DMS153 treated with DMSO at 0.1 percent for 48 hours (cell line): ENCODE results near the gene NR3C1.

Experiments
- DNase-seq: peaks from one replicate; lab custom pipeline; 2025; ENCODE audit not compliant: unreplicated experiment; lab: John Stamatoyannopoulos, UW

NR3C1 gene

DNA sequence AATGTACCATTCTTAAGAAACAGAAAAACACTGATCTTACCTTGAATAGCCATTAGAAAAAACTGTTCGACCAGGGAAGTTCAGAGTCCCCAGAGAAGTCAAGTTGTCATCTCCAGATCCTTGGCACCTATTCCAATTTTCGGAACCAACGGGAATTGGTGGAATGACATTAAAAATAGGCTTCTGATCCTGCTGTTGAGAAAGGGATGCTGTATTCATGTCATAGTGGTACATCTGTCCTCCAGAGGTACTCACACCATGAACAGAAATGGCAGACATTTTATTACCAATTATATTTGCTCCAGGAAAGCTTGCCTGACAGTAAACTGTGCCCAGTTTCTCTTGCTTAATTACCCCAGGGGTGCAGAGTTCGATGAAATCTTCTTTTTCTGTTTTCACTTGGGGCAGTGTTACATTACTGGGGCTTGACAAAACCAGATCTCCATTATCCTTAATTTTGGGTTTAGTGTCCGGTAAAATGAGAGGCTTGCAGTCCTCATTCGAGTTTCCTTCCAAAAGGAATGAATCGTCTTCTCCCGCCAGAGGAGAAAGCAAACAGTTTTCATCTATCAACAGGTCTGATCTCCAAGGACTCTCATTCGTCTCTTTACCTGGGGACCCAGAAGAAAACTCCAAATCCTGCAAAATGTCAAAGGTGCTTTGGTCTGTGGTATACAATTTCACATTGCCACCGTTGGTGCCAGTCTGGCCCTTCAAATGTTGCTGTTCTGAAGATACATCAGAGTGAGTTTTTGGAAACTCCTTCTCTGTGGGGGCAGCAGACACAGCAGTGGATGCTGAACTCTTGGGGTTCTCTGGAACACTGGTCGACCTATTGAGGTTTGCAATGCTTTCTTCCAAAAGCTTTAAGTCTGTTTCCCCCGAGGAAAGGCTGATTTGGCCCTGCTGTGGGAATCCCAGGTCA is 3.6 kb downstream of the NR3C1 start:
- DNase-seq, result no peak

GRCh38 chr5:143398451-143399237 is 4.8 kb downstream of the NR3C1 start:
- DNase-seq, result no peak

DNA sequence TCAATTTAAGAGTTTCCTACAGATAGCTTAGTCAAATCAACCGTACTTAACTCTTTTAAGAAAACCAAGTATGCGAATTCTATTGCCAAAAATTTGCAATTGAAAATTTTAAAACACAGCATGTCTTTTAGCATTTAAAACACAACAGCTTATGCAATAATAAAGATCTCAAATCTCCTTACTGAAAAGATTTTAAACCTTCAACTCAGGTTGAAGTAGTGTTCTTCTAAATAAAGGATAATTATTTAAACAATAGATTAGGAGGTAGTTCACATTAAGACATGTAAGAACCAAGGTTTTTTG is 5.5 kb downstream of the NR3C1 start:
- DNase-seq, result no peak

- DNase-seq, result no peak
These were observed 6.0 kb downstream of the NR3C1 start for GRCh38 chr5:143397302-143398052.

GRCh38 chr5:143396353-143396940 is 7.0 kb downstream of the NR3C1 start:
- DNase-seq, result no peak

GRCh38 chr5:143395638-143396352 is 7.7 kb downstream of the NR3C1 start:
- no peak for DNase-seq

GRCh38 chr5:143393524-143393923 is 10.0 kb downstream of the NR3C1 start:
- DNase-seq, result no peak

- DNase-seq, result no peak
These were observed 12.5 kb downstream of the NR3C1 start for GRCh38 chr5:143390941-143391340.

DNA sequence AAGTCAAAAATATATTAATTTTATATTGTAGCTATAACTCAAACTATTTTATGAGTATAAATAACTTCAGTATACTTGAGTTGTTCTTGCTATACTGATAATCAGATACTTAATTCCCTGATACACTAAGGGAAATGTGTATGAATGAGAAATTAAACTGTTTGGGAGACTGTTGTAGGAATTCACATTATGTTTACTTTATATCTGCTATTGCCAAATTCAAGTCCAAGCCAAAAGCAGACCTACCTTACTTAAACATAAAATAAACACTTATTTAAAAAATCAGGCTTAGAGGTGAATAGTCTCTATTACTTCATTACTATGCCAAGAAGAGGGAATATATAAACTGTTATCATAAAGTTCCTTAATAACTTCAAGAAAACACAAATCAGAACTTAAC is 13.2 kb downstream of the NR3C1 start:
- DNase-seq, result no peak

DNA sequence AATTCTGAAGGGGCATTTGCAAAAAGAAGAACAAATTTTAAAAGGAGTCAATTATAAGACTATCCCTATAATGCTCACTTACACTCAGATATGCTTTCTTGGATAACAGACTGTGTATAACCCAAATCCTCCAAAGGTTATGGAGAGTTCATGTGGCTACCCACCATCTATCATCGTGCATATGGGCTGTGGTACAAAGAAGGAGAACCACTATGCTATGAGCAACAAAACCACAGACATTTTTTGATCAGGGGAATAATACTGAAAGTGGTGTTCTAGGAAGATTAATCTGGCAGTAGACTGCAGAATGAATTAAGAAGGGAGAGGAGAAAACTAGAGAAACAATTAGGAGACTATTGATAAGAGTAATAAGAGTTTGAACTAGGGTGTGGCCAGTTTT is 16.8 kb downstream of the NR3C1 start:
- no peak for DNase-seq

- no peak for DNase-seq
These were observed 18.4 kb downstream of the NR3C1 start for GRCh38 chr5:143384865-143385657.

GRCh38 chr5:143383988-143384387 is 19.5 kb downstream of the NR3C1 start:
- no peak for DNase-seq

DNA sequence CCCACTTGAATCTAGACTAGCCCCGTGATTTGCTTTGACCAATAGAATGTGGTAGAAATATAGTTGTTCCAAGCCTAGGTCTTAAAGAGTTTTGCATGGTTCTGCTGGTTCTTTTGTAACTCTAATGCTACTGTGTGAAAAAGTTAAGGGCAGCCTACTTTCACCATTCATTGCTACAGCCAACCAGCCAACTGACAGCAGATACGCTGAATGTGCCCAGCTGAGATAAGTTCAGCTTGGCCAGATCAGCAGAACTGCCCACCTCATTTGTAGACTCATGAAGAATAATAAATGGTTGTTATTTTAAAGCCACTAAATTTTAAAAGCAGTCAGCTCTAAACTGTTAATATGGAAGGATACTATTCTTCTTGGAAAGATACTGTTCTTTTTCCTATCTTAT is 23.9 kb downstream of the NR3C1 start:
- no peak for DNase-seq

GRCh38 chr5:143376911-143377813 is 26.3 kb downstream of the NR3C1 start:
- no peak for DNase-seq

- DNase-seq, result no peak
These were observed 27.2 kb downstream of the NR3C1 start for GRCh38 chr5:143376195-143376779.

- no peak for DNase-seq
These were observed 28.8 kb downstream of the NR3C1 start for GRCh38 chr5:143374496-143375217.

- no peak for DNase-seq
These were observed 30.4 kb downstream of the NR3C1 start for GRCh38 chr5:143373076-143373475.
